ENCODE data around the gene TGFBR3.
"Not testable (repeated sequence)": the region's sequence is repeated elsewhere in the genome, so short reads cannot be mapped to it uniquely, and the experiment has no call there.

TGFBR3 gene

DNA sequence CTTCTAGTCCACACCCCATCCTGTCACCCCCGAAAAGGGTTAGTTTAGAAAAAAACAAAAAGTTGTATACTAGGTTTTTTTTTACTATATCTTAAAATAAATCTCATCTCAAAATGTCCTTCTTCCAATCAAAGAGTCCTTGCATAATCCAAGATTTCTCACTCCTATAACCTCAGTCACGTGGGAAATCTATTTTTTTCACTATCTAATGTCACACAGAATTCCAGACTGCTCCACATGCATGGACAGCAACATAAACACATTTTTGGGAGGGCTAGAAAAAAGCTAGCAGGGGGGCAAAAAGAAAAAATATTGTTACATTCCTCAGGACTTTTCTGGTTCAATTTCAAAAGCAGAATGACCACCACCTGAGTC is 39.3 kb downstream of the TGFBR3 start:
- DNase-seq: no peak

GRCh38 chr1:91846007-91846638 is 39.8 kb downstream of the TGFBR3 start:
- no peak for DNase-seq

DNA sequence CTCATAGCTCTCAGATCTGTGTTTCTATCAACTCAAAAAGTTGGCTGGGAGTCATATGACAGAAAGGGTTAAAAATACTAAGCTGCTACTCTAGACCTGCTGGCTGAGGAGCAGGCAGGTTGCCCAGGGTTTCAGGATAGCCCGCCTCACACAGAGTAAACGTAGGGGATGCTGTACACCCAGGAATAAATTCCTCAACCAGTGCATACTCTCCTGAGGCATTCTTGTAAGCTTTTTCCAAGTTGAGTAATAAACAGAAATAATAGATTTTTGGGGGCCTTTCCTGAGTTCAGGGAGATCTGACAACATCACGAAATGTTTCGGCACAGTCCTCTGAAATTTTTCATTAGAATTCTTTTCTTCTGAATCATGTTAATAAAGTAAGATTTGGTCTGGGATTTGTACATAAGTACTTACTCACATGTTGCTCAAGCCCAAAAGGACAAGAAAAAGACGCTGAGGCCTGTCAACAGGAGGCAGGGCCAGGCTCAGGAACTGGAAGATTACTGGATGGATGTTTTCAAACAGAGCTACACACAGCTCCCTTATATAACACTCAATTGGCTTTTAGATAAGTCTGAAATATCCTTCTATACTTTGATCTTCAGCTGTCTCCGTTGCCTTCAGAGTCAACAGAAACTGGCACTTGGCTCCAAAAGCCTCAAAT is 41.0 kb downstream of the TGFBR3 start:
- DNase-seq: no peak

- no peak for DNase-seq
Observed at GRCh38 chr1:91843843-91844242, 42.1 kb downstream of the TGFBR3 start.

GRCh38 chr1:91842563-91842962 is 43.4 kb downstream of the TGFBR3 start:
- no peak for DNase-seq

GRCh38 chr1:91842056-91842455 is 43.9 kb downstream of the TGFBR3 start:
- no peak for DNase-seq

GRCh38 chr1:91840276-91840675 is 45.7 kb downstream of the TGFBR3 start:
- not testable (repeated sequence) for DNase-seq

GRCh38 chr1:91836331-91837040 is 49.5 kb downstream of the TGFBR3 start:
- no peak for DNase-seq

- DNase-seq: no peak
Observed at GRCh38 chr1:91835087-91835521, 50.8 kb downstream of the TGFBR3 start.

GRCh38 chr1:91834549-91834948 is 51.4 kb downstream of the TGFBR3 start:
- not testable (repeated sequence) for DNase-seq

- DNase-seq: no peak
Observed at GRCh38 chr1:91833946-91834345, 52.0 kb downstream of the TGFBR3 start.

GRCh38 chr1:91831132-91831930 is 54.6 kb downstream of the TGFBR3 start:
- no peak for DNase-seq

- no peak for DNase-seq
Observed at GRCh38 chr1:91830242-91831131, 55.5 kb downstream of the TGFBR3 start.

DNA sequence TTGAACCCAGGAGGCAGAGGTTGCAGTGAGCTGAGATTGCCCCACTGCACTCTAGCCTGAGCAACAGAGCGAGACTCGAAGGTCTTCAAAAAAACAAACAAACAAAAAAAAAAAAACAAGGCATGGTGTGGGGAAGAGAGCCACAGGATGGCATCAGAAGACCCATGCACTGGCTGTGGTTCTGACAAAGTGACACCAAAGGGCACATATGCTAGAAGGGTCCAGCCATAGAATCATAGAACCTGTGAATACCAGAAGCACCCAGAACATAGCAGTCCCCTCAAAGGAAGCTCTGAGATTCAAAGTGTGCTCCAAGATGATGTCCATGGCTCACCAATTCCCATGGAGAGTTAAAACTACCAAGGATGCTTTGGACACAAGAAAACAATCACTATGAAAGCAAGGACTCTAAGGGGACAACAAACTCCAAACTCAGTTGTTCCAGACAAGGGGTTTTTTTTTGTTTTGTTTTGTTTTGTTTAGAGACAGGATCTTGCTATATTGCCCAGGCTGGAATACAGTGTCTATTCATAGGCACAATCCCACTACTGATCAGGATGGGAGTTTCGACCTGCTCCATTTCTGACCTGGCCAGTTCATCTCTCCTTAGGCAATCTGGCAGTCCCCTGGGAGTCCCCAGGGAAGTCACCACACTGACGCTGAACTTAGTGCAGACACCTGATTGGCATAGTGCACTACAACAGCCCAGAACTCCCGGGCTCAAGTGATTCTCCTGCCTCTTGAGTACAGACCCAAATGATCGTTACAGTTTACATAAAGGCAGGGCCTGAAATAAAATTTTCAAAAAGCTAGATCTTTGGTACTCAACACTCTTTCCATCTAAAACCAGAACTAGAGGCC is 56.4 kb downstream of the TGFBR3 start:
- DNase-seq: no peak

DNA sequence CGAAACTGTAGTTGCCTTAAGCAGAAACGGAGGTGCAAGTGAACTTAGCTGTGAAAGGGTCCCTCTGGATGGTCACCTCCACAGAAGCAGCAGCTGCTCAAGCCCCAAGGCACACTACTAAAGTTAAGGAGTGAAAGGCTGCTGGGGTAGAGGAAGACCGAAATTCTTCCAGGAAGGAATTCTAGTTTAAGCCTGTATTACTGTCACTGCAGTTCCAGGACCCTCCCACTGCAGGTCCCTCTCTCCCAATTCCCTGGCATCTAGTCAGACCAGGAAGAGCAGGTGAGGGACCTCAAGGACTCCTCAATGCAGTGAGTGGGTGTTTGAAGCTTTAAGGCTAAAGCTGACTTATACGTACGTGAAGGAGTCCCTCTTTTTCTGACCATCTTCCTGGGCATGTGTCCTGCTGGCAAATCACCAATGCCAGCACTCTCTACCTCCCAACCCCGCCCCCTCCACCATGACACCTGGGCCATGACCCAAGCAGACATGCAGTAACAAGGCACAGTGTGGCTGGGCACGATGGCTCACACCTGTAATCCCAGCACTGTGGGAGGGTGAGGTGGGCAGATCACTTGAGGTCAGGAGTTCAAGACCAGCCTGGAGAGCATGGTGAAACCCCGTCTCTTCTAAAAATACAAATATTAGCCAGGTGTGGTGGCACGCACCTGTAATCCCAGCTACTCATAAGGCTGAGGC is 57.2 kb downstream of the TGFBR3 start:
- DNase-seq: no peak

- DNase-seq: no peak
Observed at GRCh38 chr1:91827459-91828321, 58.3 kb downstream of the TGFBR3 start.

GRCh38 chr1:91827087-91827458 is 58.9 kb downstream of the TGFBR3 start:
- no peak for DNase-seq

- no peak for DNase-seq
Observed at GRCh38 chr1:91826649-91827048, 59.3 kb downstream of the TGFBR3 start.

DNA sequence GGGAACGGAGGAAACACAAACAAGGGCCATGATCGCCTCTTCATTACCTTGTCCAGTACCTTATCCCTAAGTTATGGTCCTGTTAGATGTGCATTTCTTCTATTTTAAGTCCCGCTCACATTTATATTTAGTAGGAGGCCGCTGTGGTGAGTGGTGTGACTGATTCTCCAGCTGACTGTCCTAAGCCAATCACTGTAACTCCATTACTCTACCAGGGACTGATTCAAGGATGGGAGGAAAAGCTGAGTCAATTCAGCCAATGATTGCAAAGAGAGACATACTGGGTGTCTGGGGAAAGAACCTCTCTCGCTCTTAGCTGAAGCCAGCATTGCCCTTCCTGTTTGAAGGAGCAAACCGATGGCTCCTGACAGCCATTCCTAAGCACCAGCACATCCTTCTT is 59.7 kb downstream of the TGFBR3 start:
- no peak for DNase-seq

All from activated CD4-positive, alpha-beta T cell treated with anti-CD3 and anti-CD28 coated beads for 4 hours (primary cell).